Occipital lobe (tissue), 2 donors: ENCODE measurements around the gene LUM. TPM values are rescaled to one million over a fixed set of nuclear protein-coding genes. Genes with fewer than 3 reads are reported as not detected.

Experiments used
- DNase-seq: peaks from one replicate; lab custom pipeline; 2025; lab: John Stamatoyannopoulos, UW
- total RNA-seq: library from RNA; depleted of rRNA; stranded (reverse); fragments of >200 nt; gene quantifications from one replicate; pipeline ENCODE4 v1.2.3, GENCODE V29; 2014

Gene LUM
- total RNA-seq, 1 donor from 2014 or later: 20.1 TPM

DNA sequence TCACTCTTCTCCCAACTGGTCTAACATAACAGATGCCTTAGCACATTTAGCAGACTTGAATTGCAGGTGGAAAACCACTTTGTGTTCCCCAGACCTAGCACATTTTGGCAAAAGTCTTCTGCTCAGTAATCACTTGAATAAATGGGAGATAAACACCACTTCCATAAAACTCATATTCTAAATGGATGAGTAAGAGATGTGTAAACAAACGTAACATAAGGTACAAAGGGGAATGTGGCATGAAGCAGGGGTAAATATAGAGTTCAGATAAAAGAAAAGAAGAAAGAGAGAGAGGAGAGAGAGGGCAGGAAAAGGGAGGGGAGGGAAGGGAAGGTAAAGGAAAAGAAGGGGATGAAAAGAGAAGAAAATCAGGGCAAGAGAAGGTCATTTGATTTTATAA lies 36.4 kb downstream of the LUM start:
- DNase-seq: no peak

DNA sequence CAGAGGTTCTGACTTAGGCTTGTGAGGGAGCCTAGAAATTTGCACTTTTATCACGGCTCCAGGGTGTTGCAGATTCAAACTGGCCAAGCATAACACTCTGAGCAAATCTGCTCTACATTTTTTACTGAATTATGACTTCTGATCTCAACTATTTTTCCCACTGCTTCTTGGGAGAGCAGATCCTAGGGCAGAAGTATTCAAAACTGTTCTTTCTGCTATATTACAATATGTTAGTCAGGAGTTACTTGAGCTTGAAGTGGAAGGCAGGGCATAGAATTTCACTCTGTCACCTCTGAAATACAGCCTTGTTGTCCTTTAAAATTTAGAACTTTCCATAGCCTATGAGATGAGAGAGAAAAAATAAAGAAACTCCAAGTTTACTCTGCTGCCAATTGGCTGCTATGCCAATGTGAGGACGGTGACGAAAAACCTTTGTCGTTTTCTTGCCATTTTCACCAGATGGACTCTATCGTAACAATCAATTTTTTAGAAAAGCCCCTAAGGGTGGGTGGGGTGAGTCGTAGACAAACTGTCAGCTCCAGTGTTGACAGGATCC lies 37.1 kb downstream of the LUM start:
- no peak for DNase-seq

DNA sequence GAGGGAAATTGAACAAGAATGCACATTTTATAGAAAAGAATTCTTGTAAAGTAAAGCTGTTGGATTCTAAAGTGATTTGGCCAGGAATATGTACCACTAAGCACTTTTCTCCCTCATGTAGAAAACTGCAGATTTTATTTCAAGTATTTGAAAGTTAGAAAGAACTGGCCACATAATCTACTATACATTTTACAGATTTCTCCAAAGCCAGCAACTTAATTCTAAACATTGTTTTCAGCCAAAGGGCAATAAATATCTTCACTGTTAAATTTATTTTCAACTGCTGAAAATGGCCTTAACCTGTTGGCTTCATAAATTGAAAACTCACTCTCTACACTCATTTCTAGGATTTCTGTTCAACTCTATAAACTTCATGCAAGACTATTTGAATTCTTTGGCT lies 37.9 kb downstream of the LUM start:
- no peak for DNase-seq

DNA sequence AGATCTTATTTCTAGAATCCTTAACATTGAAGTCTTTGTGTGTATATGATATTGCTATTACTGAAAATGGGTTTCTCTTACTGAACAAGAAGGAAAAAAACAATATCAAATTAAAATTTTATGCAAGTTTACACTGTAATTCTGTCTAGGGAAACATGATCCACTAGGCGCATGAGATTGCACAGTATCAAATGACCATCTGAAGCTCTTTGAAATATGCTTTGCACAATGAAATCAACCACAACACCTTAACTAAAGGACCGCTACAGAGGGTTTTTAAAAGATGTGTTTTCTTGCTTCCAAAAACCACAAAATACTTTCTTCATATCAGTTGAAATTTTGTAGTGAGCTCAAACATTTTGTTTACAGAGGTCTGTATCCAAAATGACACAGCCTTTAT lies 38.4 kb downstream of the LUM start:
- no peak for DNase-seq

DNA sequence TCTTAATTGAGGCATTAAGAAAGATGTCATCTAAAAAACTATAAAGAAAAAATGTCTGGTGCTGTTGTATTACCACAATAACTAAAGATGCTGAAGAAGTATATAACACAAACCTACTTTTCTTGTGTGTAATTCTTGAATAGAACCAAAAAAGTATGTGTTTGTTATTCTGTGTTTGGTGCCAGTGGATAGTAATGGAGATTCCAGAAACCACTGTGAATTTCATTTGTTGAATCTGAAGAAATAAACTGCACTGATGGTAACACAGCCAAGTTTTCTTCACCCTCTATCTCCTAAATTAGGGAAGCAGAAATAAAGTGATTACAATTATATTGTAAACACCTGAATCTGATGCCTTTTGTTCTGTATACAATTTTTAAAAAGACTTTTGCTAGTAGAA lies 40.4 kb downstream of the LUM start:
- DNase-seq: no peak

DNA sequence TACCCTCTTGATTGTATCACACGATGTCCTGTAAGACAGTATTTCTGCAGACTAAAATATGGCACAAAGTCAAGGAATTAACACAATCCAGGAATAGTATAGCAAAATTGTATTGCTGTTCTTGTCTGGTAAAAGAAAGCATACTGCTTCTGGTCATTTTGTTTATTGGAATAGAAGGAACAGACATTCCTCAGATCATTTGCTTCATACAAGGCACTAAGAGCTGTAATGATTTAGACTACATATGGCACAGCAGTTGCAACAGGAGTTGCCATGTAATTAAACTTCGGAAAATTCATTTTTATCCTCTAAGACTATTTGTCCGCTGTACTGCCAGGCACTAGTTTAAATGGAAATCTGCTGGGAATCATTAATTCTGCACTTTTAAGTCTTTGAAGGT lies 45.9 kb downstream of the LUM start:
- no peak for DNase-seq

DNA sequence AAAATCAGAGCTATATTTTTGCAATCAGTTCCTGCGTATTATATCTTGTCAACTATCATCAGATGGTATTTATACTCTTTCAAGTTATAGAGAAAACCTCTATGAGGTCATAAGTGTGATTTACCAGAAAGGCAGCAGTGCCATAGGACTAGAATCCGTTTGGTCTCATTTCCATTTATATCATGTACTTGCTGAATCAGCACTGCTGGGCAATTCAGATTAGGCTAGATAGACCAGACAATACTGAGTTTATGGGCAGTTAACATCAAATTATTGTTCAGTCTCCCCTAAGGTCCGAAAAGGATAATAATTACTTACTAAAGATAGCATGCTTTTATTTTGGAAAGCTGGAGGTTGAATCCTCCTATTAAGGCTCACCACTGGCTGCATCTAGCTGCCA lies 46.7 kb downstream of the LUM start:
- no peak for DNase-seq

DNA sequence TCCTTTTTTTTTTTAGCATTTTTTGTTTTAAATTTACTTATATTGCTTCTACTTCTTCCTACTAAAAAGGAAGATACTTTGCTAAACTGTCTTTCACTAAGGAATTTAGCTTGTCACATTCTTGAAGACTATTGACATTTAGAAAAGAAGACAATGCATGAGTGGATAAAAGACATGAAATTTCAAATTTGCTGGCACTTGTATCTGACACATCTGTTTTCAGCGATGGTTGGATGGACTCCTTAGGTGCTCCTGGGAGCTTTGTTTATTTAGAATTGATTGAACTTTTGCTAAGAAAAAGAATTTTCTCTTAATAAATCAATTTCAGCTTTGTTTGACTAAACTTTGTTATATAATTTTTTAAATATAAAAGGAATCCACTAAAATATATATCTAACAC lies 50.2 kb downstream of the LUM start:
- DNase-seq: no peak

DNA sequence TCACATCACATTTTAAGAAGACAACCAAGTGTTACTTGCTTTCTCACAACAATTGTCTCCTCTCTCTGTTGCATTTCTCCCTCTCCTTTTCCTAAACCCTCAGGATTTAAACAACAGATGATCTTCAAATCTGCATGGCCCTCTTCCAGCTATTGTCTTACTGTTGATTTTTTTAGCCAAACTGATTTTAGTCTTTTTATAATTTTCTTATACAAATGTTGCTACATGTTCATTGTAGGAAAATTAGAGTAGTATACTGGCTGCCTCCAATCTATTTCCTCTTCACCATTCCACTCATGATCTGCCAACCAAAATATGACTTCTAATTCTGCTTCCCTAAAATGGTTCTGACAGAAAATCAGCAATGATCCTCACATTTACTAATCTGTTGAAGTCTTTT lies 52.1 kb downstream of the LUM start:
- DNase-seq: no peak

DNA sequence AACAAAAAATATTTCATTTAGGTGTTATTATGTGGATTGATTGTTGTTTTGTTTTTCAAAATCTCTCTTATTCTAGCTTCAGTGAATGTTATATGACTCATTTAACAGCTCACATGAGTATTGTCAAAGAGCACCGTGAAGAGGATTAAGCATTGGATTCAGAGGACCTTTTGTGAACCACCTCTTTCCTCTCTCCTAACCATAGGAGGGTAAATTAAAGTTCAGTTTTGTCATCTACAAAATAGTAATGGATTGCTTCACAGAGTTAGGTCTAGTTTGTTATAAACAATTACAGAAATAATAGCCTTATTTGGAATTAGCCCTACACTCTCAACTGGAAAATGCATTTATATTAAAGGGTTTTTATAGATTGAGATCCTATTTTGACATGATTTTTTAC lies 52.5 kb downstream of the LUM start:
- DNase-seq: no peak

DNA sequence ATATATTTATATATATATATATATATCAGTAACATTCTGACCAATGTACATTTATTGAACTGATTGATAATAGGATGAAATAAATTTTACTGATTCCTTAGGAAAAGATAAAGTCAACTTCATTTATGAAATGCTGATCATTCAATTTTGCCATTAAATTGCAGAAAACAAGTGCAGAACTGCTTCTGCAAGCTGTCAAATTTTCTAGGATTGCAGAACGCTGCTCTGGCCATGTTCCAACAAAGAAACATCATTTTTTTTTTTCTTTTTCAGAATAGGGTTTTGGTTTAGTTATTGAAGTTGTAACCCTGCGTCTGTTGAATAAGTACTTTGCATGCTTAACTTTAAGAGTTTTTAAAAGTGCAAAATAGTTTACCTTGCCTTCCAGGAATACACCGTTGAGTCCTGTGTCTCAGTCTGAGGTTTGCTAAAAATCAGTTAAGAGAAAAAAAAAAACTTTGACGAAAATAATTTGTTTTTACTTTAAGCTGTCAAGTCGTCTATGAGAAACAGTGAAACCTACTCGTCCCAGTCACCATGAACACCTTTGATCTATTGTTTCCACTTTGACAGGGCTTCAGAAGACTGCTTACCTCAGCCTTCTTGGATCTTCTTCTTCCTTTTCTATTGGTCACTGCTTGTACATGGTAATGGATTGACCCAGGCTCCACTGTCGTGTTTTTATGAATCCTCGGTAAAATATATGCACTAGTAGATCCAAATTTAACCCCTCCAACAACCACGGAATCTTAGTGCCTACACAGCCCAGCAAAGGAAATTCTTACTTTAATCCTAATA lies 53.7 kb downstream of the LUM start, which contains the start of gene KERA:
KERA (minus strand) TSS at position 657 of the 798 bp plus-strand sequence. CDS start 1,743 bp downstream, outside the sequence.
- DNase-seq: no peak

DNA sequence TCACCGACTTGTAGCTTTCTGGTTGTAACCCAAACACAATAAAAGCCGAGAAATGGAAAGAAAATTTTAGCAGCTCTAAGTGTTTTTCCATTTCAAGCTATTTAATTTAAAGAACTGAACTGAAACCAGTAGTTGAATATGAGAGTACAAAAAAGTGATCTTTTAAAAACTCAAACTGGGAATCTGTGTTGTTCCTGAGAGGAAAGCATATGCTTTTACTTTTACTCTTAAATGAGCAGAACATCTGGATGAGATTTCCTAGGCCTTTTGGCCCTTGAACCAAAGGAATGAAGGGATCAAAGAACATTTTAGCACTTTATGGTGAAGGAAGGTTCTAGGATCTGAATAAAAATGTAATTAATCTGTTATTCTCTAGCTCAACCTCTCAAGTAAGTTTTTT lies 54.8 kb downstream of the LUM start:
- no peak for DNase-seq

DNA sequence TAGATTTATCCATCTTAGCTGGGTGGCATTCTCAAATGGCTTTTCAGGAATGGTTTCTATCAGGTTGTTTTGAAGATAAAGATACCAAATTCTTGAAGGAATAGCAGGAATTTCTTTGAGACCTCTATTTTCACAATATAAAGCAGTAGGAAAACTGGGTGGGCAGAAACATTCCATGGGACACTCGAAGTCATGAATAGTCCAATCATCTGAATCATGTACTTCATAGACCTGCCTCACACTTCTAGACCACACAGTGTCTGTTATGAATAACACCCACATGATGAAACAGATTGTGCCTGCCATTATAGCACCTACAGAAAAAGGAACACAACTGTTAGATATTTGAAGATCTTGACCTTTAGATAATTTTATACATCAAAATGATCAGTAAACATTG lies 55.3 kb downstream of the LUM start:
- DNase-seq: no peak

DNA sequence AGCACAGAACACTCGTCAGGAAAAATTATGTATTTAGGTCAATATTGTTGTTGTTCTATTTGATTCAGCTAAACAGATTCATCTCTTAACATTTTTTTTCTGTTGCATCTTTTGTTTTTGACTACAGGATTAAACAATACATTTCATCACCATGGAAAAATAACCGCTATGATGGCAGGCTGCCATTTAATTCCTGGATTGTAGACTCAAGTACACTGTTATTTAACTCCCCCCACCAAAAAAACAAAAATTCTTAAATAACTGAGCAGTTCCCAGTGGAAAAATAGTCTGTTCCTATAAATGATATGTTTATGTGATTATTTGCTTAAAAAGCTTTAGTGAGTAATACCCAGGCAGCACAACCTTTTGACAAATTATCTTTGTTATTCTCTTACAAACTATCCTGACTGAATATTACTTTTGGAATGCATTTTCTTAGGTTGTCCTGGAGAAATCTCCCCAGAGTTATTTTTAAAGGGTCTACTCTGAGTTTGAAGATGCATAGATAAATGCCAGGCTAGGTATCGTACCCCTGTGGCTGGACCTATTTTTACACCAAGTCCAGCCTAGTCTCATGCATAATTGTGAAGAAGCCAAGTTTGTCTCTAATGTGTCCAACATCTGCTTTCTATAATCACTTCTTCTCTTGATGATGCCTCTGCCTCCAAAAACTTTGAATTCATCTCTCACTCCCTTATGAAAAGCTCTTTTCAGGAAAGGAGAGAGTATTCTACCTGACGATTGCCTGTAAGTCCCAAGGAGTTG lies 57.2 kb downstream of the LUM start:
- no peak for DNase-seq

Other genes with a start within 250 kb of the LUM start
- gene CCER1, start 156.3 kb downstream of the LUM start, total RNA-seq: not detected
- not detected for gene EPYC, start 106.5 kb downstream of the LUM start, total RNA-seq
- gene KERA, start 53.5 kb downstream of the LUM start, total RNA-seq: 3.0 TPM
- gene DCN, start 71.3 kb upstream of the LUM start, total RNA-seq: 46.3 TPM